Ovary (tissue), 9 donors: ENCODE results near the gene RASGRF2. TPM values are rescaled to one million over a fixed set of nuclear protein-coding genes. Genes with fewer than 3 reads are reported as not detected.

Experiments
- DNase-seq, 5 donors: peaks; one replicate each; pipeline ENCODE4 v3.0.0-alpha.2; 2019 to 2020
- H3K27ac ChIP-seq, 2 donors: fragments of 200-600 bp; one replicate each; pipeline versions ENCODE4 v1.5.1 to v1.8.0; 2019 to 2022
- H3K27me3 ChIP-seq: fragments of 200-600 bp; one replicate; pipeline ENCODE4 v1.8.0; 2022
- H3K36me3 ChIP-seq: fragments of 200-600 bp; sonication (generic); one replicate; pipeline ENCODE4 v1.5.1; 2019
- H3K4me1 ChIP-seq: one replicate; pipeline ENCODE4 v1.8.1; 2013; ENCODE audit warnings: mild to moderate bottlenecking, moderate library complexity; ENCODE audit not compliant: insufficient read depth
- H3K4me3 ChIP-seq: fragments of 200-600 bp; sonication (generic); one replicate; pipeline ENCODE4 v1.5.1; 2017
- H3K9me3 ChIP-seq, 2 donors: fragments of 200-600 bp in 1 of 2; sonication (generic) in 1 of 2; one replicate each; pipeline versions ENCODE4 v1.5.1 to v1.8.1; 2013 to 2019; ENCODE audit warnings: mild to moderate bottlenecking in 1 of 2, moderate library complexity in 1 of 2
- EP300 ChIP-seq: sonication (generic); formaldehyde crosslinking; IDR thresholded peaks from one replicate; pipeline ENCODE4 v1.6.1; 2017; ENCODE audit warnings: antibody characterized with exemption
- POLR2A ChIP-seq: fragments of 450-650 bp; IDR thresholded peaks from one replicate; pipeline ENCODE4 v1.6.1; 2017; ENCODE audit warnings: antibody characterized with exemption, mild to moderate bottlenecking, moderate library complexity
- WGBS, 3 donors: extraction: QIAGEN DNeasy Blood & Tissue Kit in 1 of 3; methylation state at CpG; one replicate each; pipeline versions ENCODE4 v1.1.5 to v1.1.7; 2013 to 2017; 5-methylcytosine and 5-hydroxymethylcytosine counted together
- intact Hi-C, 4 donors: fragments of 100-400 bp; cut with DNase I; formaldehyde crosslinking; loops; one replicate each; pipeline versions ENCODE4 v1.11.0 to v1.15.1; 2022 to 2023
- polyA plus RNA-seq, 2 donors: library from polyadenylated mRNA; stranded (reverse); fragments of 200-250 nt in 1 of 2; fragments of 350-450 nt in 1 of 2; fragmentation: Illumina TruSeq in 1 of 2; extraction: RNeasy Lipid Tissue Mini Kit (QIAGEN cat#74804) in 1 of 2; gene quantifications; one replicate each; pipeline ENCODE4 v1.2.3, GENCODE V29; 2013 to 2014
- total RNA-seq, 7 donors: library from RNA; depleted of rRNA in 2 of 7; stranded (reverse); fragments of >200 nt in 2 of 7; fragmentation: NEBNext Ultra II Directional in 3 of 7; extraction: Animal tissue kit (Norgen Biotek cat#: 25700) in 3 of 7; gene quantifications; one replicate each; pipeline versions ENCODE4 v1.1.0 to v1.2.4, GENCODE V29; 2016 to 2023
- TF ChIP-seq, protein P1 (sequence below), 3 donors: fragments of 450-650 bp in 2 of 3; fragments of 200-600 bp in 1 of 3; IDR thresholded peaks; one replicate each; pipeline versions ENCODE4 v1.5.1 to v1.8.0; 2016 to 2022; ENCODE audit warnings: antibody characterized with exemption in 3 of 3, mild to moderate bottlenecking in 1 of 3
- donor health status: DM: no; HTN: no; CAD: no; lungs with moderate emphysema.
- donor health status: DM: no; HTN: no; CAD: no.
- donor health status: Bipolar disorder and iron deficiency.
- donor health status: DM: yes; HTN: yes; CAD: no.
- donor health status: DM: no; HTN: no; CAD: no.
- donor health status: DM: yes; HTN: yes; CAD: no.

Gene RASGRF2
- total and polyA plus RNA-seq, 9 donors, result 8.6 to 55.1 (median 23.0) TPM

DNA sequence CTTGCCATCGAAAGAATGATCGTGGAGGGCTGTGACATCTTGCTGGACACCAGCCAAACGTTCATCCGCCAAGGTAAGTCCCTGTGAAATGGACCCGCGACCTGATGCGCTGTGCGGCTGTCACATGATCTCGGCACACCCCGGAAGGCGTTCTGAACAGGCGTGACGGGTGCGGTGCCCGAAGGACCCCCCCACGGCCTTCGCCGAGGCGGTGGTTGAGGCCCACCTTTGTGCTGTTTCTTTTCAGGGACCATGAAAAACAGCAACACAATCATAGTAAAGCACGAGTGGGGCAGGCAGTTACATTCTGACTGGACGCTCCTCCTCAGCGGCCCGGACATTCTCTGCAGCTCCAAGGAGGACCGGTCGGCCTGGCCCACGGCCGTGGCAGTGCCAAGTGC lies 126.7 kb downstream of the RASGRF2 start:
- H3K4me3 ChIP-seq, result no peak overlapping the region
- H3K36me3 ChIP-seq, result no peaks in the 10 kb centered on the region
- DNase-seq, result no peak
- 95 to 96% (median 95%) methylated on average over 27 of the region's 27 CpGs for WGBS, 3 donors
- no peak overlapping the region for H3K27ac ChIP-seq
- H3K27me3 ChIP-seq, result no peaks in the 10 kb centered on the region
- TF ChIP-seq, protein P1, sequence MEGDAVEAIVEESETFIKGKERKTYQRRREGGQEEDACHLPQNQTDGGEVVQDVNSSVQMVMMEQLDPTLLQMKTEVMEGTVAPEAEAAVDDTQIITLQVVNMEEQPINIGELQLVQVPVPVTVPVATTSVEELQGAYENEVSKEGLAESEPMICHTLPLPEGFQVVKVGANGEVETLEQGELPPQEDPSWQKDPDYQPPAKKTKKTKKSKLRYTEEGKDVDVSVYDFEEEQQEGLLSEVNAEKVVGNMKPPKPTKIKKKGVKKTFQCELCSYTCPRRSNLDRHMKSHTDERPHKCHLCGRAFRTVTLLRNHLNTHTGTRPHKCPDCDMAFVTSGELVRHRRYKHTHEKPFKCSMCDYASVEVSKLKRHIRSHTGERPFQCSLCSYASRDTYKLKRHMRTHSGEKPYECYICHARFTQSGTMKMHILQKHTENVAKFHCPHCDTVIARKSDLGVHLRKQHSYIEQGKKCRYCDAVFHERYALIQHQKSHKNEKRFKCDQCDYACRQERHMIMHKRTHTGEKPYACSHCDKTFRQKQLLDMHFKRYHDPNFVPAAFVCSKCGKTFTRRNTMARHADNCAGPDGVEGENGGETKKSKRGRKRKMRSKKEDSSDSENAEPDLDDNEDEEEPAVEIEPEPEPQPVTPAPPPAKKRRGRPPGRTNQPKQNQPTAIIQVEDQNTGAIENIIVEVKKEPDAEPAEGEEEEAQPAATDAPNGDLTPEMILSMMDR (IDR thresholded peaks at IDR 0.05), result no peak
- TF ChIP-seq EP300 (no peak), POLR2A (no peak)
- no peaks in the 10 kb centered on the region for H3K9me3 ChIP-seq
- intact Hi-C loops, result no loop called here
- no peaks in the 10 kb centered on the region for H3K4me1 ChIP-seq

DNA sequence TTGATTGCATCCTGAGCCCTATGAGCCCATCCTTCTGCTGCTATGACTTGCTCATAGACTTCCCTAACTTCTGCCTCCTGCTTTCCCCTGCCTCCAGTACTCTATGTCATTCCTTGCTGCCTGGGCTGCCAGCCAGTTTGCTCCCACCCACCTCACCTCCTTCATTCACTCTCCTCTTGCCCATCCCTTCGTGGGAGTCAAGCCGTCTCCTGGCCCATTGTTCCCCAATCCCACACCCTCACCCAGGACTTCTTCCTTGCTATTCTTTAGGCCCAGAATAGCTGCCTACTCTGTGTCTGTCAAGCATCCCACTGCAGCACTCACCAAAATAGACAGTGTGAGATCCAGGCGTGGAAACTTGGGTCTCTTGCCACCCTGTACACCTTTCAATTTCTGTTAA lies 131.0 kb downstream of the RASGRF2 start:
- intact Hi-C loops, result no loop called here

DNA sequence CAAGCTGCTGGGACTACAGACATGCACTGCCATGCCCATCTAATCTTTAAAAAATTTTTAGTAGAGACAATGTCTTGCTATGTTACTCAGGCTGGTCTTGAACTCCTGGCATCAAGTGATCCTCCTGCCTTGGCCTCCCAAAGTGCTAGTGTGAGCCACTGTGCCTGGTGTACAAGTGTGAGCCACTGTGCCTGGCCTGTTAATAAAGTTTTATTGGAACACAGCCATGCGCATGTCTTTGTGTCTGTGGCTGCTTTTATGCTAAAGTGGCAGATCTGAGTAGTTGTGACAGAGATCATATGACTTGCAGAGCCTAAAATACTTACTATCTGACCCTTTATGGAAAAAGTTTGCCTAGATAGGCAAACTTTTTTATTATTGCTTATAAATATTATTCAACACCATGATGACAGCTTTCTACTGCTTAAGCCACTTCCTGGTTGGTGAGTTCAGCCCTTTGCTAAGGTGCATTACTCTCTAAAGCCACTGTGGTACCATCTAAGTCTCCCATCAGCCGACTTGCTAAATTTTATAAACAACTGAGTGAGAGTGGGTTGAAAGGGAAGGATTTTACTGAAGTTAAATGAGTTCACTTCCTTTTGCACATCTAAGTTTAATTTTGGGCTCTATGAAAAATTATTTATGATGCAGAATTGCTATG lies 133.5 kb downstream of the RASGRF2 start:
- no peaks in the 10 kb centered on the region for H3K4me1 ChIP-seq
- H3K4me3 ChIP-seq, result no peak overlapping the region
- intact Hi-C loops, result no loop called here
- TF ChIP-seq POLR2A (no peak), EP300 (no peak)
- TF ChIP-seq, protein P1 (IDR thresholded peaks at IDR 0.05), result no peak
- no peak overlapping the region for H3K27ac ChIP-seq
- no peaks in the 10 kb centered on the region for H3K27me3 ChIP-seq
- H3K9me3 ChIP-seq, result no peaks in the 10 kb centered on the region
- DNase-seq, result no peak
- 72 to 95% (median 91%) methylated on average over 2 of the region's 2 CpGs for WGBS, 3 donors
- H3K36me3 ChIP-seq, result no peaks in the 10 kb centered on the region

More for the DNA sequence above, 131.0 kb downstream of the RASGRF2 start:
- TF ChIP-seq, protein P1 (IDR thresholded peaks at IDR 0.05), result no peak
- TF ChIP-seq POLR2A, result no peak
- no peak for TF ChIP-seq EP300
- Histone ChIP-seq H3K4me1 (no peaks in the 10 kb centered on the region), H3K27me3 (no peaks in the 10 kb centered on the region), H3K4me3 (no peak overlapping the region), H3K27ac (no peak overlapping the region), H3K9me3 (no peaks in the 10 kb centered on the region), H3K36me3 (no peaks in the 10 kb centered on the region)
- WGBS, 3 donors, result 91 to 92% (median 92%) methylated on average over 3 of the region's 3 CpGs
- DNase-seq, result no peak

DNA sequence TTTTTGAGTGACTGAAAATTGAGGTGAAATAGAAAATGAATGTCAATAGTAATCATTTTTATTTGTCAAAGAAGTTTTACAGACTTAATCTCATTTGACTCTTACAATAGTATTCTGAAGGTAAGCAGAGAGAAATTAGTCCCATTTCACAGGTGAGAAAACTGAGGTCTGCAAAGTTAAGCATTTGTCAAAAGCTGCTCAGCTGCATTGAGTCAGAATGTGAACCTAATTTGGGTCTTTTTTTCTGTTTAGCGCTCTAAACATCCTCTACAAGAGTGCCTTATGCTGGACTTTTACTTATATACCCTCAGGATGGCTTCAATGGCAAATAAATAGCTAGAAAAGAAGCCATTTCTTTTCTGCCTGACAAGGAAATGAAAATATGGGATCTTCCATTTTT lies 135.7 kb downstream of the RASGRF2 start:
- Histone ChIP-seq H3K27me3 (no peaks in the 10 kb centered on the region), H3K9me3 (no peaks in the 10 kb centered on the region), H3K27ac (no peak overlapping the region), H3K36me3 (no peaks in the 10 kb centered on the region), H3K4me1 (no peaks in the 10 kb centered on the region), H3K4me3 (no peak overlapping the region)
- TF ChIP-seq EP300 (no peak), POLR2A (no peak)
- TF ChIP-seq, protein P1 (IDR thresholded peaks at IDR 0.05), result no peak
- intact Hi-C loops, result no loop called here
- 100% methylated on average over 1 of the region's 1 CpG for WGBS, 3 donors
- no peak for DNase-seq
